Kidney epithelial cell (primary cell): ENCODE results near the gene MAD1L1. TPM values are rescaled to one million over a fixed set of nuclear protein-coding genes. Genes with fewer than 3 reads are reported as not detected.

Source experiments
- DNase-seq: peaks from one replicate; pipeline ENCODE4 v3.0.0-alpha.2; 2010; ENCODE audit warnings: low read depth
- H3K27me3 ChIP-seq: 2 replicates; pipeline ENCODE4 v1.6.0; 2011; ENCODE audit warnings: low read length; ENCODE audit not compliant: control insufficient read depth, insufficient read depth
- H3K36me3 ChIP-seq: 2 replicates; pipeline ENCODE4 v1.5.1; 2011; ENCODE audit warnings: low read length; ENCODE audit not compliant: control insufficient read depth, insufficient read depth
- H3K4me3 ChIP-seq: 2 replicates; pipeline ENCODE4 v1.5.1; 2011; ENCODE audit warnings: low read depth, mild to moderate bottlenecking, control low read depth, low read length
- CTCF ChIP-seq: IDR thresholded peaks from 2 replicates; pipeline ENCODE4 v1.5.1; 2011; ENCODE audit warnings: mild to moderate bottlenecking, moderate library complexity, low read length, control low read depth, inconsistent platforms; ENCODE audit not compliant: insufficient read depth, poor library complexity, severe bottlenecking
- total RNA-seq: library from RNA; depleted of rRNA; stranded (reverse); fragments of >200 nt; gene quantifications from 2 replicates; pipeline ENCODE4 v1.2.3, GENCODE V29; 2015

MAD1L1 gene
- total RNA-seq, 1 donor from 2014 or later = 61.2 TPM

DNA sequence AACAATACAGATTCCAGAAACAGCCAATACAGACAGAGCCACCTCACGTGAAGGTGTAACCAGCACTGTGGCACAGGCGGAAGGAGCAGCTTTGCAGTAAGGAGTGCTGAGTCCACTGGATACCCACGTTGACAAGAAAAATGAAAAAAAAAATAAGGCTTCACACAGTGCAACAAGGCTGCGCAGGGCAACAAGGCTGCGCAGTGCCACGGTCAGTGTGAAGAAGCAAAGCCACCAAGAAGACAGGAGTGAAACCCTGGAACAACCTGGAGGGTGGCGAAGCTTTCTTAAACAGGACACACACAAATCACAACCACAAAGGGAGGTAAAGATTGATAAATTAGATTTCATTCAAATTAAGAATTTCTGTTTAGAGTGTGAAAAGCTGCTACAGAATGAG lies 204.0 kb downstream of the MAD1L1 start:
- no peak for TF ChIP-seq CTCF
- H3K36me3 ChIP-seq = no peaks in the 10 kb centered on the region
- DNase-seq = no peak
- no peak overlapping the region for H3K4me3 ChIP-seq
- H3K27me3 ChIP-seq = no peaks in the 10 kb centered on the region

DNA sequence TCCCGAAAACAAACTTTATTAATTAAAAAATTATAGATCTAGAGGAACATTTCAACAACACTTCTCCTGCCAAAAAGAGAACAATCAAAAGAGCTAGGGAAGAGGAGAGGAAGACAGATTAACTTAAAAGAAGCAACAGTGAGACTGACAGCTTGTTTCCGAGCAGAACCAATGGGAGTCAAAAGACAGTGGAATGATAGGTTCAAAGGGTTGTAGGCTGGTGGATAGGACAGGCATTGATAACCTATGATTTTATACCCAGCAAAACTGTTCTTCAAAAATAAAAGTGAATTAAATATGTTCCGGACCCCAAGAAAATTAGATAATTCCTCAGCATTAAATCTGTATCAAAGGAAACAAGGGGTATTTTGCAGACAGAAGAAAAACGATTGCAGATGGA lies 207.6 kb downstream of the MAD1L1 start:
- Histone ChIP-seq H3K27me3 (no peaks in the 10 kb centered on the region), H3K4me3 (no peak overlapping the region), H3K36me3 (no peaks in the 10 kb centered on the region)
- TF ChIP-seq CTCF = no peak
- no peak for DNase-seq

- no peaks in the 10 kb centered on the region for H3K27me3 ChIP-seq
- no peak overlapping the region for H3K4me3 ChIP-seq
- no peaks in the 10 kb centered on the region for H3K36me3 ChIP-seq
- DNase-seq = no peak
- TF ChIP-seq CTCF = no peak
Observed at GRCh38 chr7:2024567-2024918, 208.2 kb downstream of the MAD1L1 start.

DNA sequence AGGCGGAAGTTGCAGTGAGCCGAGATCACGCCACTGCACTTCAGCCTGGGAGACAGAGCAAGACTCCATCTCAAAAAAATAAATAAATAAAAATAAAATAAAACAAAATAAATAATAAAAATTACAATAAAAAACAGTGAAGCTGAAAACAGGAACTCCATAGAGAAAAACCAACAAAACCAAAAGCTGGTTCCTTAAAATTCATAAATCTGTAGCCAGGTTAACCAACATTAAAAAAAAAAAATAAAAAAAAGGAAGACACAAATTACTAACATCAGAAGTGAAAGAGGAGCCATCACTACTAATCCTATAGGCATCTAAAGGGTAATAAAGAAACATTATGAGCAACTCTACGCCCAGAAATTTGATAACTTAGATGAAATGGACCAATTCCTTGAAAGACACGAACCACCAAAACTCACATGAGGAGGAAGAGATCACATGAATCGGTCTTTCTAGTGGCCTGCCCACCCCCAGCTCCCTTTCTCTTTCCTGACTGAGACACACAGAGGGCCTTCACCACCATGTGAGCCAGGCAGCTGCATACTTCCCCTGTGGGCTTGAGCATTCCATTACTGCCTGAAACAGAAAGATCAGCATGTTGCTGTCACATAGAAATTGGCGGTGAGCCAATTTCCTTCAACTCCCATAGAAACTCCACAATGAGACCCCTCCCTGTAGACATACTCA lies 208.7 kb downstream of the MAD1L1 start:
- Histone ChIP-seq H3K4me3 (no peak overlapping the region), H3K27me3 (no peaks in the 10 kb centered on the region), H3K36me3 (no peaks in the 10 kb centered on the region)
- no peak for TF ChIP-seq CTCF
- DNase-seq = no peak

DNA sequence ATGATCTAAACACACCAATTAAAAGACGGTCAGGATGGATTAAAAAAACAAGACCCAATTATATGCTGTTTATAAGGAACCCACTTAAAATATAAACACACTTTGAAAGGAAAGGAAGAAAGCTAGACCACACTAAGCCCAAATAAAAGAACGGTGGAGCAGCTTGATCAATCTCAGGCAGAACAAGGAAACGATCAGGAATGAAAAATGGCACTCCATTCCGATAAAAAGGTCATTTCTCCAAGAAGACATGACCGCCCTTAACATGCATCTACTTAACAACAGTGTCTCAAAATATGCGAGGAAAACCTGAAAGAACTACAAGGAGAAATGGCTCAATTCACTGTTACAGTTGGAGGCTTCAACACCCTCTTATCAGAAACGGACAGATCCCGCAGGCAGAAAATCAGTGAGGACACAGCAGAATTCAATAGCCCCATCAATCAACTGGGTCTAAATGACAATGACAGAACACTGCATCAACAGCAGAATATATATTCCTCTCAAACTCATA lies 210.0 kb downstream of the MAD1L1 start:
- no peak for TF ChIP-seq CTCF
- no peaks in the 10 kb centered on the region for H3K27me3 ChIP-seq
- no peak overlapping the region for H3K4me3 ChIP-seq
- DNase-seq = no peak
- no peaks in the 10 kb centered on the region for H3K36me3 ChIP-seq

GRCh38 chr7:2022021-2022409 lies 210.7 kb downstream of the MAD1L1 start:
- H3K36me3 ChIP-seq = no peaks in the 10 kb centered on the region
- no peak for DNase-seq
- H3K27me3 ChIP-seq = no peaks in the 10 kb centered on the region
- no peak for TF ChIP-seq CTCF
- no peak overlapping the region for H3K4me3 ChIP-seq
